Measurements from ENCODE around the gene NOP16.

- no peak for TF ChIP-seq POLR2A (IDR thresholded peaks at IDR 0.05)
- no peak for TF ChIP-seq CTCF (IDR thresholded peaks at IDR 0.05)
These were observed 22.2 kb upstream of the NOP16 start for GRCh38 chr5:176410486-176411180.

Measured in upper lobe of left lung (tissue), 4 donors.